Right forelimb (tissue), 1 donor: ENCODE measurements around the gene TBX3.

Experiments
- DNase-seq: peaks from one replicate; pipeline ENCODE4 v3.0.0-alpha.2; 2018

TBX3 gene

GRCh38 chr12:114696443-114697242 is 12.7 kb upstream of the TBX3 start:
- DNase-seq, result no peak

GRCh38 chr12:114695305-114695592 is 11.3 kb upstream of the TBX3 start:
- DNase-seq, result no peak

- no peak for DNase-seq
Measured at GRCh38 chr12:114694436-114695304, 10.7 kb upstream of the TBX3 start.

- DNase-seq, result no peak
Measured at GRCh38 chr12:114693532-114693931, 9.6 kb upstream of the TBX3 start.

GRCh38 chr12:114693059-114693531 is 9.1 kb upstream of the TBX3 start:
- DNase-seq, result no peak

- no peak for DNase-seq
Measured at GRCh38 chr12:114692186-114693058, 8.4 kb upstream of the TBX3 start.

- no peak for DNase-seq
Measured at GRCh38 chr12:114691763-114692185, 7.8 kb upstream of the TBX3 start.

- no peak for DNase-seq
Measured at GRCh38 chr12:114691196-114691595, 7.2 kb upstream of the TBX3 start.

- no peak for DNase-seq
Measured at GRCh38 chr12:114690267-114691135, 6.5 kb upstream of the TBX3 start.

- no peak for DNase-seq
Measured at GRCh38 chr12:114689075-114689994, 5.4 kb upstream of the TBX3 start.

- DNase-seq, result no peak
Measured at GRCh38 chr12:114688256-114688845, 4.4 kb upstream of the TBX3 start.

- DNase-seq, result no peak
Measured at GRCh38 chr12:114687802-114688201, 3.8 kb upstream of the TBX3 start.

GRCh38 chr12:114686773-114687500 is 3.0 kb upstream of the TBX3 start:
- DNase-seq, result no peak

- DNase-seq, result no peak
Measured at GRCh38 chr12:114686426-114686772, 2.4 kb upstream of the TBX3 start.

GRCh38 chr12:114685869-114686268 is 1.9 kb upstream of the TBX3 start:
- DNase-seq, result no peak

- no peak for DNase-seq
Measured at GRCh38 chr12:114685320-114685781, 1.4 kb upstream of the TBX3 start.

- no peak for DNase-seq
Measured at GRCh38 chr12:114684870-114685273, 897 bp upstream of the TBX3 start.

- no peak for DNase-seq
Measured at GRCh38 chr12:114683709-114684097, 272 bp downstream of the TBX3 start.

GRCh38 chr12:114682785-114683708 is 928 bp downstream of the TBX3 start:
- DNase-seq, result peak; percentile 67
